Iris pigment epithelial cell (primary cell): Measurements from ENCODE around the gene RFLNA.
"Not testable (repeated sequence)": the region's sequence is repeated elsewhere in the genome, so short reads cannot be mapped to it uniquely, and the experiment has no call there.

Source experiments
- DNase-seq: peaks from one replicate; pipeline ENCODE4 v3.0.0-alpha.2; 2011; ENCODE audit warnings: low read depth

Gene RFLNA

DNA sequence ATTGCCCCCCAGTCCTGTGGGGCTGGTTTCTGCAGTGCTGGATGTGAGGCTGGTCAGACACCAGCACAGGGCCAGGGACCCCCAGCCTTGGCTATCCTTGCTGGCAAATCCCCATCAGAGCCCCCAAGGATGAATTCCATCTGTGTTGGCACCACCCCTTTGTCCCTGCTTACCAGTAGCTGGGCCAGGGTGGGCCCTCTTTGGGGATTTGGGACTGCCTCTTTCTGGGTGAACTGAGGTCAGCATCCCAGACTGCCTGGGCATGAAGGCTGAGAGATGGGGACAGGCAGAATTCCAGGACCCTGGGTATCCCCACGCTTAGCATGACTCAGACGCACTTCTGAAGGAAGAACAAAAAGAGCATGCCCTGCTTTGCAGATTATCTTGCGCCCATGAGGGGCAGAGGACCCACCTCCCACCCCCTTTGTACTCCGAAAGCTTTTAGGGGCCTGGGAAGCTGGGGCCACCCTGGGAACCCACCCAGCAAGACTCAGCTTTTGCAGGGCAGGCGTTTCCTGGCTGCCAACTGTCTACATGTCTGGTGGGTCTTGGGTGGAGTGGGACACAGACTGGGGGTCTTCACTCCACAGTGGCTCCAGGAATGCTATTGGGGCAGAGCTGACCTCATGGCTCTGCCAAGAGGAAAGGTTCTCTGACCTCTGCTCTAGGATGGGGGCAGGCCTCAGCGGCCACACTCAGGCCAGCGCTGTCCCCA, 26.8 kb downstream of the RFLNA start:
- no peak for DNase-seq

DNA sequence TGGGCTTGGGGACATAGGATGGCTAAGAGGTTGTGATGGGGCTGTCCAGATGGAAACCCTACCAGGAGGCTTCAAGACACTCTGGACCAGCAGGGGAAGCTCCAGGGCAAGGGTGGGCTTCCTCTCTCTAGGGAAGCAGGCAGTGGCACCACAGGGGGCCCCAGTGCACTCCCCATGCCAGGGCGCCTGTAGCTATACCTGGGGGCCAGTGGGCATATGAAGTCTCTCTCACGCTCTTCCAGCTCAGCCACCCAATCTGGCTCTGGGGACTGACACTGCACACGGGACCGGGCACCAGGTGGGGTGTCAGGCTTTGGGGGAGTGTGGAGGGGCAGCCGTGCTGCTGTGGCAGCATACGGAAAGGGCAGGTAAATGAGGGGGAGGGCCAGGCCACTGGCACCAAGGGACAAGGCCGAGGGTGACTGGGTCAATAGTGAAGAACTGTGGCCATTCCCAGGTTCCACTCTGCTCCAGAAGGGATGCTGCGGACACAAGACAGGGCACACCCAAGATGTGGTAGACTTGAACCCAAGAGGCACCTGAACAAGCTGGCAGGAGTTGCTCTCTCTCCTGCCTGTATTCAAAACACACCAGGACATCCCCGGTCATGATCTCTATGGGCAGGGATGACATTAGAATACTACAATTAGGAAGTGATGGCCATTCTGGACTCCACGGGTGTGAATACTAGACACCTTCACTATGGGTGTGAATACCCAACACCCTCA, 27.5 kb downstream of the RFLNA start:
- no peak for DNase-seq

DNA sequence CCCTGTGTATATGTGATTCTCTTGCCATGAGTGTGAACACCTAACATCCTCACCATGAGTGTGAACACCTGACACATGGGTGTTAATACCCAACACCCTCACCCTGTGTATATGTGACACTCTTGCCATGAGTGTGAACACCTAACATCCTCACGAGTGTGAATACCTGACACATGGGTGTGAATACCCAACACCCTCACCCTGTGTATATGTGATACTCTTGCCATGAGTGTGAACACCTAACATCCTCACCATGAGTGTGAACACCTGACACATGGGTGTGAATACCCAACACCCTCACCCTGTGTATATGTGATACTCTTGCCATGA, 28.1 kb downstream of the RFLNA start:
- not testable (repeated sequence) for DNase-seq

DNA sequence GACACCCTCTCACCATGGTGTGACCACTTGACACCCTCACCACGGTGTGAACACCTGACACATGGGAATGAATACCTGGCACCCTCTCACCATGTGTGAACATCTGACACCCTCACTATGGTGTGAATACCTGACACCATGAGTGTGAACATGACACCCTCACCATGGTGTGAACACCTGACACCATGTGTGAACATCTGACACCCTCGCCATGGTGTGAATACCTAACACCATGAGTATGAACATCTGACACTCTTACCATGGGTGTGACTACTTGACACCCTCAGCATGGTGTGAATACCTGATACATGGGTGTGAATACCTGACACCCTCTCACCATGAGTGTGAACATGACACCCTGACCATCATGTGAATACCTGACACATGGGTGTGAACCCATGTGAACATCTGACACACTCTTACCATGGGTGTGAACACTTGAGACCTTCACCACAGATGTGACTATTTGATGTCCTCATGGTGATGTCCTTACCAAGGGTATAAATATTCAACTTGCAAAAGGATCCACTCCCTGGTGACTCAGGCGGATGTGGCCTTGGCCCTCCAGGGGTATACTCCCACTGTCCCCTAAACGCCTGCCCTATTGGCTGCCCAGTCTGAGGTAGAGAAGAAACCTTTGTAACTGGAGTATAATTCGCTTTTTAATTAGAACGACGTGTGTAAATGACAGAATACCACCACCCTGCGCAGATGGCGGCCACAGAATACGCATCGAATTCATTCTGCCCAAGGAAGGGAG, 29.1 kb downstream of the RFLNA start:
- no peak for DNase-seq

DNA sequence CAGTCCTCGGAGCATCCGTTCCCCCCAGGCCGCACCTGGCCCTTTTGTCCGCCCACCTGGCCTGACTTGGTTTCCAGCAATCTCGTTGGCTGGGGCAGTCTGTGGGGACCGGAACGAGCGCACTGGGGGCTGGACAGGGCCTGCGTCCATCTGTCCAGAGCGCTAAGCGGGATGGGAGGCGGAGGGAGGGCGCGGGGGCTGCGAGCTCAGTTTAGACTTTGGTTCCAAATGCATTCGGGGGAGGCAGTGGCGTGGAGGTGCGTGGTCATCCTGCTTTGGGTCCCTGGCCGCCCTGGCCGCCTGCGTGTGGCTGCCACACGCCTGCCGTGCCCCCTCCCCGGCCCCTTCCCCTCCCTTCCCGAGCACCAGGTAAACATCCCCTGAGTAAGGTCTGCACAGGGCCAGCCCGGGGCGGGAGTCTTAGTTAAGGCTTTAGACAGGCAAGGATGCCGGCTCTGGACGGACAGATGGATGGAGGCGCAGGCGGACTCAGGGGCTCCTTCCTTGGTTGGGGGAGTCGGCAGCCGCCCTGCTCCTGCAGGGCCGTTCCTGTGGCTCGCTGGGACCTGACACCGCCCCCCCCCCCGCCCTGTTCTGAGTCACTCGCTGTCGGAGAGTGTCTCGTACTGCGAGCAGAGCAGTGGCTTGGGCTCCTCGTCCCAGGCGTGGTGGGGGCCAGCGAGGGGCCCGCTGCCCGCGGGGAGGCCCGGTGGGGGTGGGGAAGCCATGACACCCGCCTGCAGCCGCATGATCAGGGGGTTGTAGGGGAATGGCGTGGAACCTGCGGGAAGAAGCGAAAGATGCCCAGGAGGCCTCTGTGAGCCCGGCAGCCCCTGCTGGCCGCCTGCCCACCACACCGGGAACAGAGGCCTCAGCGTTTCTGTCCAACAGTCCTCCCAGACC, 30.2 kb downstream of the RFLNA start:
- no peak for DNase-seq

DNA sequence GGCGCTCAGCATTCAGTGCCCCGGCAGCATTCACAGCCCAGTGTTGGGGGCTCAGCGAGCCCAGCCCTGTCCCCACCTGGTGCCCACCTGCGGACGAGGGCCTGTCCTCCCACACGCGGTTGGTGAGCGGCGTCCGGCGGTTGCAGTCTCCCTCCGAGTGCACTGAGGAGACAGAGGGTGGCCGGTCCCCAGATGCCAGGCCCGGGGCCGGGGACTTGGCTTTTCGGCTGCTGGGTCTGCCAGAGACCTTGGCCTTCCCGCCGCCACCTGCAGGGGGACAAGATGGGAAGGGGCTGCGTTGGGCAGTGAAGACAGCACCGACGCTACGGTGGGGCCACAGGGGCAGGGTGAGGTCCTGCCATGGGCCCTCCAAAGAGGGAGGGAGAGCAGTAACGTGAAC, 31.2 kb downstream of the RFLNA start:
- no peak for DNase-seq

DNA sequence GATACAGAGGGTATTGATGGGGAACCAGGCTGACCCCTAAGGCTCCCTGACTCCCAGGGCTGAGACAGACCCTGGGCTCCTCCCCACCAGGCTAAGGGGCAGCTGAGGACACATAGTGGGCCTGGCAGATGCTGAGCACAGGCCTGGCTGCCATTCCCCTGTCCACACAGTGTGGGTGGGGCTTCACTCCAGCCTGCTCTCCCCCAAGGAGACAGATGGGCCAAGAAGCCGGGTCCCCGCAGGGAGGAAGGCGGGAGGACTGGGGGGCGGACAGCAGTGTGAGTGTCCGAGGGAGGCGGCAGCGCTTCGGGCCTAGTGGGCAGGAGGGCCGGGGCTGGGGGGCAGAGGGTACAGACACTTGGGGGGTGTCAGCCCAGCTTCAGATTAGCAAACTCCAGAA, 32.0 kb downstream of the RFLNA start:
- DNase-seq = no peak

DNA sequence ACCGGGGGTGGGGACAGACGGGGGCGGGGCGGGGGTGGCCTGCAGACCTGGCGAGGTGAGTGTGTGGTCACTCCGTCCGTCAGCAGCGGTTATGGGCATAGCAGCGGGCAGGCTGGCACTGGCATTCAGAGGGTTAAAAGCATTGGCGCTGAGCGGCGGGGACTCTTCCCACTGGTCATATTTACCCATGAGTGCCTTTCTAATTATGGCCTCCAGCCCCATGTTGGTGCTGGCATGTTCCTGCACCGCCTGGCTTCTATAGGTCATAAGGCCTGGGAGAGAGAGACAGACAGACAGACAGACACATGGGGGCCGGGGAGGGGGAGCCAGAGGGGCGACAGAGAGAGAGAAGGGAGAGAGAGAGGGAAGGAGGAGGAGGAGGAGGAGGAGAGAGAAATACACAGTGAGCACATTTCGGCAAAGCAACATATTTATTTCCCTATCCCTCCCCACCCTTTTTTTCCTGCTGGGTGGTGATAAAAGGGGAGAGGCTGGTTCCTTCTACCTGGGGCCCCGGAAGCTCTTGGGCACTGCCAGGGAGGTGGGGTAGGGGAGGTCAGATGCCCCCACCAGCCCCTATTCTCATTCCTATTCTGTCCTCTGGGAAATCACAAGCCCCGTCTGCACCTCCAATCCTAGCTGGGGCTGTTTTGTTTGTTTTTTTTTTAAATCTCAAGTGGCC, 32.6 kb downstream of the RFLNA start:
- no peak for DNase-seq

DNA sequence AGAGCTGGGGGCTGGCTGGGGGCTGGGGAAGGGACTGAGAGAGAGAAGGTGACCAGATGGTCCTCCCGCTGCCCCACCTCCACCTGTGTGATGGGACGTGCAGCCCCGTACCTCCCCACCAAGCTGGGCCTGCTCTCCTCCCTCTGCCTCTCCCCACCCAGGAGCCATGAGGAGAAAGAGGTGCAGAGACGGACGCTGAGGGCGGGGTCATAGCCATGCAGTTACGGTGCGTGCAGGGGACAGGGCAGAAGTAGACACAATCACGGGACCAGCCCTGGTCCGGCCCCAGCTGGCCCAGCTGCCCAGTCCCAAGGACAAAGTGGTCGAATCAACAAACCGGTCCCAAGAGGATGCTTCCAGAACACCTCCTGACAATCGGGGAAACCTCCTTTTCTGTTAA, 33.2 kb downstream of the RFLNA start:
- DNase-seq = no peak

DNA sequence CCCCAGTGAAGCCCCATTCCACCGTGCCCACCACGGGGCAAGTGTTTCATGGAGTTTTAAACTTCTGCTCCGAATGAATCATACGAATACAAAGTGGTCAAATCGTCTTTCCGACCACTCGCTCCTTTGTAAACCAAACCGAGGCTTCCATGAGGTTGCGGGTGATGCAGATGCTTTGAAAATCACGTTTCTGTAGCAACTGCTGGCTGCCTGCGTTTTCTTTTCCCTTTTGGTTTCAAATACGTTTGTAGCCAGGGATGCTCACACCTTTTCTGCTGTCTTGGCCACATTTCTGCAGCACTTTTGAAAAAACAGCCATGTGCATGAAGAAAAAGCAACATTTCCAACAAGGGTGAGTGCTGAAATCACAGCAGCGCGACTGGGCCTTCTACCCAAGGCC, 33.7 kb downstream of the RFLNA start:
- DNase-seq = no peak

DNA sequence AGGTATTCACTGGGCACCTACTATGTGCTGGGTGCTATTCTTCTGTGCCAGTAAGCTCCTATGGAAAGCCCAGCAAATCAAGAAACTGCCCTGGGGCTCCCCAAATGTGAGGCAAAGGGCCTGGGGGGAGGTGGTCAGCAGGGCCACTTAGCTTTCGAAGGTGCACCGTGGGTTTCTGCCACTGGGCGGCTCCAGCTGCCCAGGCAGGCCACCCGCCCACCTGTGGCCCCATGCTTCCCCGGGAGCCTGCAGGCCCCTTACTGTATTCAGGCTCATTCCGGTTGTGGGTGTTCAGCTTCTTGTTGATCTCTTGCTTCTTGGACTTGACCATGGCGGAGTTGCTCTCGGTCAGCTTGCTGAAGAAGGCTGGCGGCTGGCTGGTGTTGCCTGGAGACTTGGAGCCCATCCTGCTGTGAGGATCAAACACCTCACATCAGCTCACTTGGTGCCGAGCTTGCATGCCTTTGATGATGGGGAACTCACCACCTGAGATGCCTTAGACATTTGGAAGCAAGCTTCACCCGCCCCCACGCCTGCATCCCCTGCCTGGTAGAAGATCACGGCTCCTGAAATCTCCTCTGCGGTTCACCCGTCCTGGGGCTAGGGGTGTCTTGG, 37.3 kb downstream of the RFLNA start:
- no peak for DNase-seq

DNA sequence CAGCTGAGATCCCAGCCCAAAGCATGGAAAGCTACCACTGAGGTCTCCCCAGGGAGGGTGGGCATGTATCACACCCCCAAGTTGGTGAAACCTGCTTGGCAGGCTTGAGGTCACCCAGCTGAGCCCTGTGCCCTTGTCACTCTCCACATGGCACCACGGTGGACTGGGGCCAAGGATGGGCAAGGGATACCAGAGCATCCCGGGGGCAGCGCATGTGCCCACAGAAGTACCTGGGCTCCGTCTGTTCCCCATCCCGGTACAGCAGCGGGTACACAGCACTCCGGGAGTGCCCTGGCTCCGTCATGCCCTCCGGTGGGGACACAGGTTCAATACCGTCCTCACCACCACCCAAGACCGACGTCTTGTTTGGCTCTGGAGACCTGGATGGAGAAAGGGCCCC, 38.0 kb downstream of the RFLNA start:
- DNase-seq = no peak

DNA sequence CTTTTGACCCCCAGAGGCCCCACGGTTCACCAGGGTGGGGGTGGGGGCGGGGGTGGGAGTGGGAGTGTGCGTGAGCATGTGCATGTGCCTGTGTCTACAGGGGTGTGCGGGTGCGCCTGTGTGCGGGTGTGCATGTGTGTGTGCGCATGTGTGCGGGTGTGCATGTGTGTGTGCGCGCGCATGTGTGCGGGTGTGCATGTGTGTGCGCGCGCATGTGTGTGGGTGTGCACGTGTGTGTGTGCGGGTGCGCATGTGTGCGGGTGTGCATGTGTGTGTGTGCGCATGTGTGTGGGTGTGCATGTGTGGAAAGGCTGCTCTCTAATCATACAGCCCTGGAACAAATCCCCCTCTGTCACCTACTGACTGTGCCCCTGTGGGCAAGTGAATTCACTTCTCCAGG, 38.8 kb downstream of the RFLNA start:
- no peak for DNase-seq

DNA sequence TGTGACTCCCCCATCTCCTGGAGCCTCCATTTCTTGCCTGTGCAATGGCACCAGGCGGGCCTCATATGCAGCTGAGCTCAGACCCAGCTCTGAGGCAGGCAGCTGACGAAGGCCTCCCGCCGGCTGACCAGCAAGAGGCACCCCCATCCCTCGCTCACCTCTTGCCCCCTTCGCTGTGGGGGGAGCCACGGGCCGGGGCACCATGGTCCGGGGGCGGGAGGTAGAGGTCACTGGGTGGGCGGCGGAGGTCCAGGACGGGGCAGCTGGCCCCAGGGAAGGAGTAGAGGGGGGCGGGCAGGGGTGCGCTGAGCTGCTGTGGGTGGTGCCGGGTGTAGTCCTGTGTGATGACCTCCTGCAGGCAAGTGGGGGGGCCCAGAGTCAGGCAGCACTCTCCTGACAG, 39.4 kb downstream of the RFLNA start:
- no peak for DNase-seq

DNA sequence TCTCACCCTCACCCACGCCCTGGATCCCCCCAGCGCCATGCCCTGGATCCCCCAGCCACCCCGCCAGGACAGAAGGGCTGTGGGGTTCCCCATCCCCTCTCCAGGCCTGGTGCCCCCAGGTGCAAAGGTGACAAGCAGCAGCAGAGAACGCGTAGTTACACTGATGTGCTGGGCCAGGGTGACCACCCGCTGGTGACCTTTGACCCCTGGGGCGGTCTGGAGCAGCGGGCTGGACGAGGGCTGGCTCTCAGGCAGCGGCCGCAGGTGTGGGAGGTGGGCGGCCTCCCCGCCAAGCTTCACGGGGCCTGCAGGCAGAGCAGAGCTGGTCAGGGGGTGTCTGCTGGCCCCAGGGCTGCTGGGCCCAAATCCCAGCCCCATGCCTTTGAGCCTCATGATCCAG, 40.1 kb downstream of the RFLNA start:
- DNase-seq = no peak

DNA sequence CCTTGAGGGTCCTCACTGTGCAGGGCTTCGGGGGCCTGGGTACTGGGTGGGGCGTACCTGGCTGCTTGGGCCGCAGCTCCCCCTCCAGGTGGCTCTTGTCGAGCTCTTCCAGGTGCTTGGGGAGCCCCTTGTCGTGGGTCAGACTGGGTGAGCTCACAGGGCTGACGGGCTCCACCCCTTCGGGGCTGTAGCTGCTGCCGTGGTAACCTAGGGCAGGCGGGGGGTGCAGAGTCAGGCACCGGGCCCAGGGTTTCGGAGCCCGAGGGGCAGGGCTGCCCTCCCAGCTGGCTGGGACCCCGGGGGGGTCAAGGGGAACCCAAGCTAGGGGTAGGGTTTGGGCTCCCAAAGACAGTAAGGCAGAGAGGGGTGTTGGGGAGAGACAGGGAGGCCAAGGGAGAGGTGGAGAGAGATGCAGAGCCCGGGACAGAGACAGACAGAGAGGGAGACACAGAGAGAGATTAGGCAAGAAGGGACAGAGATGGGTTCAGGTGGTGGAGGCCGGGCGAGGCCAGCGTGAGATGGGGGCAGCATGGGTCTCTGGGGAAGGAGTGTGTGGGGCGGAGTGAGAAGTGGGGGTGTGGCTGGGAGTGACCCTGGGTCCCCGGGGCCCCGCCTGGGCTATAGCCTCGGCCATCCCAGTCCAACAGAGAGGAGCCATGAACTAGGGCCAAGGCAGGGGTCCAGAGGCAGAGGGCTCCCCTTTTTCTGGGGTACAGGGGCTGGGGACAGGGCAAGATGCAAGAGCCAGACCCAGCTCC, 40.7 kb downstream of the RFLNA start:
- DNase-seq = no peak

DNA sequence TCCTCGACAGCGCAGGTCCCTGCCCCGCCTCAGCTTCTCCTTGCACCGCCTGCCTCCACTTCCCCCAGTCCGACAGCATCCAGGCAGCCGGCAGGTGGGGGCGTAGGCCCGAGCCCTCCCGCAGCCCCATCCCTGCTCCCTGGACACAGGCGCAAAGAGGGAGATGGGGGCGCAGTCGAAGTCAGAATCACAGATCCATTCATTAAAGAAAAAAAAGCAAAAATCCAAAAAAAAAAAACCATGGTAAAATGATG, 41.2 kb downstream of the RFLNA start:
- DNase-seq = no peak

DNA sequence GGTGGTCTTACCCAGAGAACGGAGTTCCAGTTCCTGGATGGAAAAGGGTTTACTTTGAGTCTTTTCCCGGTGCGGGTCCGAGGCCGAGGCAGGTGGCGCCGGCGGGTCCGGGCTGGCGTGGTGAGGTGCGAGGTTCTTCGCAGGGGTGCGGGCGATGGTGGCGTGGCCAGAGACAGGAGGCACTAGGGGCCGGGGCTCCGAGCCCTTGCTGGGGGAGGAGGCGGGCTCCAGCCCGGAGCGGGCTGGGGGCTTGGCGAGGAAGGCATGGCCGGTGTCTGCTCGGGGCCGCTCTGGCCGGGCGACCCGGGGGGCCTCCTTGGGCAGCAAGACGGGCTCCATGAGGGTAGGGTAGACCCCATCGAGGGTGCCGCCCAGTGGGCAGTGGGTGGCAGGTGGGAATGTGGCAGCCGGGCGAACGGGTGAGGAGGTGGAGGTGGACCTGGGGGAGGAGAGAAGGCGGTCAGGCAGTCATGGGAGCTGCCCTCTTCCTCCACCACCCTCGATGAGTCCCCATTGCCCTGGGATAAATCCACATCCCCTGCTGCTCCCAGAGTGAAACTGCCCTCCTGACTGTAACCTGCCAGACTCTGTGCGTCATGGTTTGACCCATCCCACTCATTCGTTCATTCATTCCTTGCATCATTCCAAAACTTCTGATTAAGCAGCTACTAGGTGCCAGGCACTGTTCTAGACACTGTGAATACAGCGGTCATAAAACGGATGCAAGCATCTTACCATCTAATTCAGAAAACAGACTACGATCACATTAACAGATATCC, 42.0 kb downstream of the RFLNA start:
- no peak for DNase-seq

DNA sequence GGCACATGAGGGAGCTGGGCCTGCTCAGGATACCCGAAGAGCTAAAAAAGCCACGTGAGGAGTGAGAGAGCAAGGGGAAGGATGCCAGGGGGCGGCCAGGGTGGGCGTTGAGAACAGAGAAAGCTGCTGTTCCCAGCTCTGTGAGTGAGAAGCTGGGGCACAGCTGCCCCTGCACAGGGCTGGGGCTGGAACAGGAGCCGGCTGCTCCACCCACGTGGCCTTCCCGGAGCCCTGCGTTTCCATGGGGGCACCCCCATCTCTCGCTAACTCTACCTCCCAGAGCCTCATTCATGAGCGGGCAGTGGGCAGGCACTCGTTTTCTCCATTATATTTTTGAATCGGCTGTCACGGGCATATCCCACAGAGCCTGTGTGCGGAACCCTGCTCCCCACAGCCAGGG, 42.7 kb downstream of the RFLNA start:
- no peak for DNase-seq

DNA sequence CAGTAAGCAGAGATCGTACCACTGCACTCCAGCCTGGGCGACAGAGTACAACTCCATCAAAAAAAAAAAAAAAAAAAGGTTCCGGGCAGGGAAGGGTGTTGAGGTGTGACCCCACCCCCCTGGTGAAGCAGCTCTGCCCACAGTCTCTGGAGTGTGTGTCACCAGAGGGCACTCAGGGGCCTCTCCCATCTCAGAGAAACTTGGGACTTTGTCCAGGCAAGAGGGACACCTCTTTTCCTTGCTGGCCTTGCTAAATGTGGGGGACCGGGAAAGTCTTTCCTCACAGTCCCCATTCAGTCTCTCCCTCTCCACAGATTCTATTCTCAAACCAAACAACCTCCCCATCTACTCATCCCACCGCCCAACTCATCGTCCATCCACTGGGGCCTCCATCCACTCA, 43.6 kb downstream of the RFLNA start:
- no peak for DNase-seq
